Osteoblast (primary cell): ENCODE results near the gene RASL10B. TPM values are rescaled to one million over a fixed set of nuclear protein-coding genes. Genes with fewer than 3 reads are reported as not detected.
"Not testable (repeated sequence)": the region's sequence is repeated elsewhere in the genome, so short reads cannot be mapped to it uniquely, and the experiment has no call there.

ENCODE experiments used
- DNase-seq: peaks from one replicate; pipeline ENCODE4 v3.0.0; 2011; ENCODE audit warnings: low spot score, mixed read lengths; ENCODE audit not compliant: insufficient read length; ENCODE audit errors: missing footprints
- H2AFZ ChIP-seq: 2 replicates; pipeline ENCODE4 v1.6.0; 2011; ENCODE audit warnings: mild to moderate bottlenecking, low read length
- H3K27ac ChIP-seq: 2 replicates; pipeline ENCODE4 v1.5.1; 2011; ENCODE audit warnings: mild to moderate bottlenecking, low read depth, low read length, moderate library complexity
- H3K27me3 ChIP-seq: 2 replicates; pipeline ENCODE4 v1.6.0; 2012; ENCODE audit warnings: mild to moderate bottlenecking, control low read depth, inconsistent platforms, low read length, moderate library complexity; ENCODE audit not compliant: insufficient read depth
- H3K36me3 ChIP-seq: 2 replicates; pipeline ENCODE4 v1.5.1; 2011; ENCODE audit warnings: mild to moderate bottlenecking, low read length, control low read depth, moderate library complexity; ENCODE audit not compliant: insufficient read depth
- H3K4me1 ChIP-seq: 2 replicates; pipeline ENCODE4 v1.5.1; 2011; ENCODE audit warnings: mild to moderate bottlenecking, low read length, control low read depth, moderate library complexity; ENCODE audit not compliant: insufficient read depth
- H3K4me2 ChIP-seq: 2 replicates; pipeline ENCODE4 v1.6.0; 2011; ENCODE audit warnings: mild to moderate bottlenecking, low read length; ENCODE audit not compliant: insufficient read depth
- H3K4me3 ChIP-seq: fragments of 200-600 bp; sonication (generic); 3 replicates; pipeline ENCODE4 v1.5.1; 2012; ENCODE audit warnings: mild to moderate bottlenecking, low read length, inconsistent platforms; ENCODE audit not compliant: insufficient read depth
- H3K79me2 ChIP-seq: 2 replicates; pipeline ENCODE4 v1.6.0; 2012; ENCODE audit warnings: mild to moderate bottlenecking, low read length, control low read depth, inconsistent platforms; ENCODE audit not compliant: insufficient read depth
- H3K9me3 ChIP-seq: 2 replicates; pipeline ENCODE4 v1.5.1; 2011; ENCODE audit warnings: low read depth, low read length, control low read depth
- H4K20me1 ChIP-seq: 2 replicates; pipeline ENCODE4 v1.6.0; 2012; ENCODE audit warnings: mild to moderate bottlenecking, low read length, control low read depth; ENCODE audit not compliant: insufficient read depth
- CTCF ChIP-seq: IDR thresholded peaks from 2 replicates; pipeline ENCODE4 v1.5.1; 2011; ENCODE audit warnings: mild to moderate bottlenecking, low read depth, low read length, moderate library complexity; ENCODE audit errors: extremely low read depth
- total RNA-seq: library from RNA; depleted of rRNA; stranded (reverse); fragments of >200 nt; gene quantifications from 2 replicates; pipeline ENCODE4 v1.2.3, GENCODE V29; 2012

RASL10B gene
- total RNA-seq, 1 donor = 4.0 TPM

GRCh38 chr17:35750526-35751395, 19.3 kb downstream of the RASL10B start:
- Histone ChIP-seq H3K27me3 (peaks cover 35% of the 10 kb centered on the region), H3K4me3 (no peak overlapping the region), H2AFZ (no peak overlapping the region), H3K36me3 (no peaks in the 10 kb centered on the region), H3K27ac (no peak overlapping the region), H3K4me2 (no peak overlapping the region), H3K9me3 (no peaks in the 10 kb centered on the region), H3K4me1 (no peaks in the 10 kb centered on the region), H4K20me1 (peaks cover 4% of the 10 kb centered on the region), H3K79me2 (no peaks in the 10 kb centered on the region)
- TF ChIP-seq CTCF = no peak
- no peak for DNase-seq

DNA sequence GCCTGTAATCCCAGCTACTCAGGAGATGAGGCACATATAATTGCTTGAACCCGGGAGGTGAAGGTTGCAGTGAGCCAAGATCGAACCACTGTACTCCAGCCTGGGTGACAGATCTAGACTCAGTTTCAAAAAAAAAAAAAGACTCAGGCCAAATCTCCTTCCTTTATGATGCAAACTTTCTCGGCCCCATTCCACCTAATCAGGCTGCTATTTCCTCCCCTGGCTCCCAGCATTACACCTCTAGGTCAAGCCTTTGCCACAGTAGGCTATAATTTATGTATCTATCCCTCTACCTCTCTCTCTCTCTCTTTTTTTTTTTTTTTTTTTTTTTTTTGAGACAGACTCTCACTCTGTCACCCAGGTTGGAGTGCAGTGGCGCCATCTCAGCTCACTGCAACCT, 20.1 kb downstream of the RASL10B start:
- H3K27me3 ChIP-seq = peaks cover 31% of the 10 kb centered on the region

GRCh38 chr17:35752471-35752870, 21.0 kb downstream of the RASL10B start:
- H3K4me2 ChIP-seq = no peak overlapping the region
- no peak overlapping the region for H2AFZ ChIP-seq
- no peaks in the 10 kb centered on the region for H3K4me1 ChIP-seq
- no peak for TF ChIP-seq CTCF
- peaks cover 30% of the 10 kb centered on the region for H3K27me3 ChIP-seq
- DNase-seq = no peak
- H3K4me3 ChIP-seq = no peak overlapping the region
- no peaks in the 10 kb centered on the region for H3K36me3 ChIP-seq
- H3K27ac ChIP-seq = no peak overlapping the region
- no peaks in the 10 kb centered on the region for H3K9me3 ChIP-seq
- peaks cover 4% of the 10 kb centered on the region for H4K20me1 ChIP-seq
- no peaks in the 10 kb centered on the region for H3K79me2 ChIP-seq

More for the DNA sequence above, 20.1 kb downstream of the RASL10B start:
- H3K4me1 ChIP-seq, H3K9me3 ChIP-seq, H3K27ac ChIP-seq, DNase-seq, H3K79me2 ChIP-seq, H3K4me2 ChIP-seq, H3K36me3 ChIP-seq, H4K20me1 ChIP-seq, H3K4me3 ChIP-seq, H2AFZ ChIP-seq: not testable (repeated sequence)

DNA sequence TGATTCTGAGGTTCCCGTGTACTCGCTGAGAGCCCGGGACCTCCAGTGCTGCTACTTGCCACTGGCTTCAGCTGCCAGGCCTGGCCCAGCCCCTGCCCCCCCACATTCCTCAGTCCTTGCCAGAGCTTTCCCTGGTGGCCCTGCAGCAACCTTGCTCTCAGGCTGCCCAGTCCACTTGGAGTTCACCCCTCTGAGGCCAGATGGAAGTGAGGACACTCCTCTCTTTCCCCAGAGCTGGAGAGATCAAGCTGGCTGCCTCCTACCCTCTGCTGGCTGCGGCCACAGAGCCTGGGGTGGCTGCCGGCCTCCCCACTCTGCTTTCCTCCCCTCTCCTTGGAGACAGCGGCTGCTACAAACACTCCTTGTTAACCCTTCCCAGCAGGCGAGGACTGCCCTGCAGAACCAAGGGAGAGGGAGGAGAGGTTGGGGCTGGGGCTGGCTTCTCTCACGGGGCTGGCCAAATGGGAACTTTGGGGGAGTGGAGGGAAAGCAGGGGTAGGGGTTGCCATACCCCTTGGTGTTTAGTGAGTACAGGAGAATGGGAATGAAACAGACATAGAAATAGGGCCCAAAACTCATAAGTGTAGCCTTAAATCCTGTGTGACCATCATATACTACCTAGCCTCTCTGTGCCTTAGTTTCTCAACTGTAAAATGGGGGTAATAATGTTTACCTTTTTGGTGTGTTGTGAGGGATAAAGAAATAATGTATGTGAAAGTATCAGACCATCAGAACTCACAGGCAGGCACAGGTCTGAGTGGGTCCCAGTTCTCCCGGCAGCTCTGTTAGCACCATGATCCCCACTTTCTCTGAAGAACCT, 21.7 kb downstream of the RASL10B start, which contains the start of gene GAS2L2:
TSS of gene GAS2L2 (minus strand) at position 295 of the 820 bp plus-strand sequence. CDS start 389 bp downstream, outside the sequence.
- Histone ChIP-seq H3K27ac (no peak within 1 kb of the TSS), H3K9me3 (no peaks in the 10 kb centered on the region), H3K36me3 (no peaks in the 10 kb centered on the region), H3K4me2 (no peak within 1 kb of the TSS), H3K79me2 (no peaks in the 10 kb centered on the region), H3K4me1 (no peaks in the 10 kb centered on the region), H3K4me3 (no peak within 1 kb of the TSS), H3K27me3 (peaks cover 29% of the 10 kb centered on the region), H2AFZ (no peak within 1 kb of the TSS), H4K20me1 (peaks cover 4% of the 10 kb centered on the region)
- no peak for DNase-seq
- TF ChIP-seq CTCF = no peak
